HG03521 (cell line): ENCODE results near the gene DPP9.
A peak's percentile ranks its signal among the peaks of the same experiment; 100 is the strongest.
"Not testable (repeated sequence)": the region's sequence is repeated elsewhere in the genome, so short reads cannot be mapped to it uniquely, and the experiment has no call there.

ENCODE experiments used
- ATAC-seq: cut with Tn5 transposase; IDR thresholded peaks from one replicate; pipeline ENCODE4 v1.9.1; 2021; ENCODE audit warnings: mild to moderate bottlenecking, moderate library complexity; ENCODE audit not compliant: unreplicated experiment

The DPP9 gene

GRCh38 chr19:4723595-4724514 is at the start of gene DPP9:
TSS of gene DPP9 (minus strand) at chr19:4723842. CDS start at chr19:4719906, 3,936 bp downstream.
- ATAC-seq: peak; percentile 88

- ATAC-seq: no peak
Measured at GRCh38 chr19:4773047-4773640, 49.5 kb upstream of the DPP9 start.

- ATAC-seq: no peak
Measured at GRCh38 chr19:4772566-4772965, 48.9 kb upstream of the DPP9 start.

GRCh38 chr19:4768934-4769777 is 45.5 kb upstream of the DPP9 start:
- no peak for ATAC-seq

GRCh38 chr19:4764393-4764660 is 40.7 kb upstream of the DPP9 start:
- ATAC-seq: no peak

- ATAC-seq: no peak
Measured at GRCh38 chr19:4763021-4763420, 39.4 kb upstream of the DPP9 start.

- no peak for ATAC-seq
Measured at GRCh38 chr19:4760285-4760650, 36.6 kb upstream of the DPP9 start.

- peak; percentile 64 for ATAC-seq
Measured at GRCh38 chr19:4759388-4760284, 36.0 kb upstream of the DPP9 start.

- ATAC-seq: no peak
Measured at GRCh38 chr19:4758659-4759058, 35.0 kb upstream of the DPP9 start.

- ATAC-seq: no peak
Measured at GRCh38 chr19:4758082-4758481, 34.4 kb upstream of the DPP9 start.

GRCh38 chr19:4755459-4755858 is 31.8 kb upstream of the DPP9 start:
- ATAC-seq: no peak

- no peak for ATAC-seq
Measured at GRCh38 chr19:4754248-4754647, 30.6 kb upstream of the DPP9 start.

GRCh38 chr19:4749870-4750590 is 26.4 kb upstream of the DPP9 start:
- ATAC-seq: no peak

GRCh38 chr19:4748589-4748988 is 24.9 kb upstream of the DPP9 start:
- no peak for ATAC-seq

GRCh38 chr19:4748185-4748584 is 24.5 kb upstream of the DPP9 start:
- no peak for ATAC-seq

- ATAC-seq: no peak
Measured at GRCh38 chr19:4745986-4746385, 22.3 kb upstream of the DPP9 start.

GRCh38 chr19:4745175-4745574 is 21.5 kb upstream of the DPP9 start:
- not testable (repeated sequence) for ATAC-seq

GRCh38 chr19:4744451-4745174 is 21.0 kb upstream of the DPP9 start:
- no peak for ATAC-seq
